Caki2 (cell line): ENCODE measurements around the gene DCLRE1A. TPM values are rescaled to one million over a fixed set of nuclear protein-coding genes. Genes with fewer than 3 reads are reported as not detected.
"Not testable (repeated sequence)": the region's sequence is repeated elsewhere in the genome, so short reads cannot be mapped to it uniquely, and the experiment has no call there.

Experiments used
- DNase-seq: peaks from one replicate; pipeline ENCODE4 v3.0.0-alpha.2; 2015; ENCODE audit warnings: low read depth
- in situ Hi-C: cut with HindIII; loops from 2 replicates; pipeline ENCODE4 v1.10.0; 2016; ENCODE audit warnings: low sequenced_read_pairs, low pct_unique_long_range_greater_than_20kb, mixed read lengths
- total RNA-seq: library from RNA; depleted of rRNA; stranded (reverse); fragments of >200 nt; shearing (Covaris generic); gene quantifications from 2 replicates; pipeline ENCODE4 v1.2.3, GENCODE V29; 2014; ENCODE audit warnings: low replicate concordance; rRNA removed

The DCLRE1A gene
- total RNA-seq, 1 experiment from 2014 or later = 7.6 TPM

DNA sequence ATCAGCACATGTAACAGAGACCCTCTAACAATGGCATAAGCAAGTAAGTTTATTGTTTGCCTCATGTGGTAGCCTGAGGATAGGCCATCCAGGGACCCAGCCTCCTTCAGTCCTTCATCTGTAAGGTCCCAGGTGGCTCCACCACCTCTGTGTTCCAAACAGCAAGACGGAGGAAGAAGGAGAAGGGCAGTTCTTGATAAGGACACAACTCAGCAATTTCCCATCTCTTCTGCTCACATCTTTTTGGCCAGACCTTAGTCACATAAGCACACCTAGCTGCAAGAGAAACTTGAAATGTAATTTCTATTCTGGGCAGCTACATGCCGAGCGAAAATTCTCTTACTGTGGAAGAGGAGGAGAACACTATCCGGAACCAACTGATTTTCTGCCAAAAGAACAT is 33.9 kb downstream of the DCLRE1A start:
- DNase-seq = no peak
- in situ Hi-C loops = no loop called here

DNA sequence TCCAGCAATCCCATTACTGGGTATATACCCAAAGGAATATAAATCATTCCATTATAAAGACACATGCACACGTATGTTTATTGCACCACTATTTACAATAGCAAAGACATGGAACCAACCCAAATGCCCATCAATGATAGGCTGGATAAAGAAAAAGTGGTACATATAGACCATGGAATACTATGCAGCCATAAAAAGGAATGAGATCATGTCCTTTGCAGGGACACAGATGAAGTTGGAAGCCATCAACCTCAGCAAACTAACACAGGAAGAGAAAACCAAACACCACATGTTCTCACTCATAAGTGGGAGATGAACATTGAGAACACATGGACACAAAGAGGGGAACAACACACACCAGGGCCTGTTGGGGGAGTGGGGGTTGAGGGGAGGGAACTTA is 39.2 kb downstream of the DCLRE1A start:
- in situ Hi-C loops = not testable (repeated sequence)

DNA sequence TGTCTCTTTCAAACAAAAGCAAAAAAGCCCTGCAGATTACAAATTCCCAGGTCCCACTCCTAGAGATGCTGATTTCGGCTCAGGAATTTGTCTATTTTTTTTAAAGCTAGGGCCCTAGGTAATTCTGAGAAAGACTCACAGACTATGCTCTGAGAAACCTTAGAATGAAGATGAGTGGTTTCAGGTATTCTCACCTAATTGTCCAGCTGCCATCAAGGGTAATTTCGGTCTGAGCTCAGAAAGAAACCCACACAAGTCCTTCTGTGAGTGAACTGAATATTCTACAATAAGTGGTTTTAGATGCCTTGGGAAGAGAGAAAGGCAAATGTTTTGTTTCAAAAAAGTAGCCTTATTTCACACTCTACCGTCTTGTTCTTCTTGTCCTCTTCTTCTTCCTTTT is 45.7 kb downstream of the DCLRE1A start:
- in situ Hi-C loops = no loop called here
- no peak for DNase-seq

More for the DNA sequence above, 39.2 kb downstream of the DCLRE1A start:
- DNase-seq = not testable (repeated sequence)

DNA sequence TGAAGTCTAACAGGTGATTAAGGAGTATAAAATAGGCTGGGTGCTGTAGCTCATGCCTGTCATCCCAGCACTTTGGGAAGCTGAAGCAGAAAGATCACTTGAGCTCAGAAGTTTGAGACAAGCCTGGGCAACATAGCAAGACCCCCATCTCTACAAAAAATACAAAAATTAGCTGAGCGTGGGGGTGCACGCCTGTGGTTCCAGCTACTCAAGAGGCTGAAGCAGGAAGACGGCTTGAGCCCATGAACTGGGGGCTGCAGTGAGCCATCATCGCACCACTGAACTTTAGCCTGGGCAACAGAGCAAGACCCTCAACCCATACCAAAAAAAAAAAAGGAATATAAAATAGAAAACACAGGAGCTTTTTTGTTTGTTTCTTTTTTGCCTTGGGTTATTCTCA is 47.4 kb downstream of the DCLRE1A start:
- in situ Hi-C loops = no loop called here
- DNase-seq = no peak

DNA sequence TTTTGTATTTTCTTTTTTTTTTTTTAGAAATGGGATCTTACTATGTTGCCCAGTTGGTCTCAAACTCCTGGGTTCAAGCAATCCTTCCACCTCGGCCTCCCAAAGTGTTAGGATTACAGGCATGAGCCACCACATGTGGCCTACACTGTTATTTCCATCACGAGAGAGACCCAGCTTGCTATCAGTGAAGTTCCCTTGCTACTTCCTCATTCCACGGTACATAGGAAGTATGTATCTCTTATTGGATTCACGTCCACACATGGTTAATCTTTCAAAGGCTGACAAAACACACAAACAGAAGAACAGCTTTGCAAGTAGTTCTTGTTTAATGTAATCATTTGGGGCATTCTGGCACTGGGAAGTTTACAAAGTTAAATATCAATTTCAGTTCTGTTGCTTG is 50.9 kb downstream of the DCLRE1A start:
- DNase-seq = no peak
- in situ Hi-C loops = no loop called here

DNA sequence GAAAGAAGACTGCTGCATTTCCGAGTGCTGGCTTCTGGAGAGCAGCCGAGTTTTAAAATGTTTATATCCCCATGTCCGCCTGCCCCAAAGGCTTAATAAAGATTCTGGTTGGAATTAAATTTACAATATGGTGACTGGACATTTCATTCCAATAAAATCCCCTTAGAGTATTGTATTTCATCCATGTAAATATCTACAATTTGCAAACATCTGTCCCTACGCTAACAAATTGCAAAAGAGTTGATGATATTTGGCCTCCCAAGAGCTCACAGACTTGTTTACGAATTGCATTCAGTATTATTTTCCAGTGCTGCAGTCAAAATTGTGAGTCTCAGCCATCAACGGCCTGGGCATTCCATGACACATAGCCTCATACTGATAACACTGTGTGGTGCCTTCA is 52.3 kb downstream of the DCLRE1A start:
- in situ Hi-C loops = no loop called here
- DNase-seq = no peak

DNA sequence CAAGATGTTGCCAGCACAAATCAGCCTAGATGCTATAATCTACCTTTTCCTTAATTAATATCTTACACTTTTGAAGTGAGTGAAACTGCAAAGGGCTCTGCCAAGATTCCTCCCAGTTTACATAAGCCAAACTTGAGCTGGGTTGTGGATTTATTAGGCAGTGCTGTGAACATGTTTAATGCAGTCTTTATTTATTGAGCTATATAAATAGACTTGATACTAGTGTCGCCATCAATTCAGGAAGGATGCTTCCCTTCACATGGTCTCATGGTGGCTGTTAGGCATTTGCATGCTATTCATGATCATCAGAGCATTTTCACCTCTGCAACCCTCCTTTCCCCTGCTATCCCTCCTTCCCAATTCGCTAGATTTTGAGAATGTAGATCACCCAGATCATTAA is 62.2 kb downstream of the DCLRE1A start:
- in situ Hi-C loops = no loop called here

DNA sequence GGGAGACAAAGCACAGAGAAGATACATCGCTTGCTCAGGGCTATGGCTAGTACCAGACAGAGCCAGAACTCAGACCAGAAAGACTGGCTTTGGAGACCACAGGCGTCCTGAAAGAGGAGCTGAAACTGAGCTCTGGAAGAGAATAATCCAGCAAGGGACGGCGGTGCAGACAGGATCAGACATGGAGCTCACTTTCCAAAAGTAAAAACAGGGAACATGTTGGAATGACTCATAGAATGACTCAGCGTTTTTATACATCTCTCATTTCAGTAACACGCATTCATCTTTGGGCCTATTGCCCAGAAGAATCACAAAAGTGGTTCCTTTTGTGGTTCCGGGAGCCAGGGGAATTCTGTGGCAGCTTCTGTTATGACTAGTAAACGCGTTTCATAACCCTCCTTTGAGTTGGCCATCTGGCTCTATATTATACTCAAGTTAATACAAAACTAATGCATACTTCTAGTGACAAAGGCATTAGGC is 65.2 kb downstream of the DCLRE1A start:
- in situ Hi-C loops = no loop called here

More for the DNA sequence above, 62.2 kb downstream of the DCLRE1A start:
- DNase-seq = no peak

More for the DNA sequence above, 65.2 kb downstream of the DCLRE1A start:
- peak; percentile 50 for DNase-seq

Other genes starting within 250 kb of the DCLRE1A start
- not detected in 2 replicates for gene NRAP, start 190.0 kb downstream of the DCLRE1A start, total RNA-seq
- gene CASP7, start 174.2 kb downstream of the DCLRE1A start, total RNA-seq = 26.1 and 39.6 TPM in 2 replicates
- not detected in 2 replicates for gene PLEKHS1, start 102.4 kb downstream of the DCLRE1A start, total RNA-seq
- gene NHLRC2, start 579 bp upstream of the DCLRE1A start, total RNA-seq = 9.8 and 21.8 TPM in 2 replicates
- gene ADRB1, start 189.8 kb upstream of the DCLRE1A start, total RNA-seq = 0.30 TPM in 1 of 2 replicates, not detected in the other